ENCODE measurements around the gene UBQLN1.

GRCh38 chr9:83633676-83634075, 74.1 kb downstream of the UBQLN1 start:
- TF ChIP-seq CREB1 (IDR thresholded peaks at IDR 0.05; ENCODE audit: low read depth) (no peak), EP300 (IDR thresholded peaks at IDR 0.05; ENCODE audit: borderline replicate concordance) (no peak), ZBTB7A (IDR thresholded peaks at IDR 0.05; ENCODE audit: low read depth) (no peak), REST (IDR thresholded peaks at IDR 0.05; ENCODE audit: low read depth) (no peak), TAF1 (IDR thresholded peaks at IDR 0.05; ENCODE audit: low read depth) (no peak), RAD21 (IDR thresholded peaks at IDR 0.05; ENCODE audit: low read depth) (no peak), MAX (IDR thresholded peaks at IDR 0.05) (no peak), USF1 (IDR thresholded peaks at IDR 0.05) (no peak), TEAD4 (IDR thresholded peaks at IDR 0.05) (no peak), CEBPB (IDR thresholded peaks at IDR 0.05) (no peak), TCF12 (IDR thresholded peaks at IDR 0.05; ENCODE audit: low read depth) (no peak), NFIC (IDR thresholded peaks at IDR 0.05) (no peak), YY1 (IDR thresholded peaks at IDR 0.05; ENCODE audit: low read depth) (no peak)

Measured in Ishikawa (cell line).